ENCODE data around the gene OR52E5. TPM values are rescaled to one million over a fixed set of nuclear protein-coding genes. Genes with fewer than 3 reads are reported as not detected.

OR52E5 gene
- total RNA-seq, 2 donors from 2014 or later = not detected

DNA sequence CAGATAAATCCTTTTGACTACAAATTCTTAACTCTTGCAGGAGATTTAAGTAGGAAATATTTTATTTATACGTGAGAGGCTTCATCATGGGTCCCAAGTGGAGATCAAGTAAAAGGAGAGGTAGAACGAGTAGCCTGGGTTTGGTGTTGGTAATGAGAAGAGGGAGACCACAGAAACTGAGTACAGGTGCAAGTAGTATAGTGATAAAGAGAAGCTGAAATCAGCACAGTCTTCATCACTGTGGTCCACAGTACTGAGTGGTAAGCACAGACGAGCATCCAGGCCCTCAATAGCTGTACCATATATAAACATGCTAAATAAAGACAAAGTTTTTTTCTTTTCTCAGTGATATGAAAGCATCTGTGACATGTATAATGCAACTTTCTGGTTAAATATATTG, 5.8 kb upstream of the OR52E5 start:
- H3K4me1 Mint-ChIP-seq = no peaks in the 10 kb centered on the region
- H3K27me3 Mint-ChIP-seq (ENCODE audit: insufficient read depth) = no peaks in the 10 kb centered on the region
- H3K36me3 ChIP-seq (ENCODE audit: control insufficient read depth, insufficient read depth, low read length) = no peaks in the 10 kb centered on the region
- no peaks in the 10 kb centered on the region for H3K4me1 ChIP-seq (ENCODE audit: control insufficient read depth, insufficient read depth, low read length)
- no peak overlapping the region for H3K4me3 Mint-ChIP-seq
- peaks cover 7% of the 10 kb centered on the region for H3K27me3 ChIP-seq (ENCODE audit: control insufficient read depth, insufficient read depth, low read length, poor library complexity, severe bottlenecking)
- 79 to 86% methylated on average over 2 of the region's 3 CpGs for WGBS, 2 experiments (ENCODE audit: insufficient coverage in 1 of 2, insufficient read length in 1 of 2)
- no peak overlapping the region for H3K27ac Mint-ChIP-seq
- H3K9me3 Mint-ChIP-seq = no peaks in the 10 kb centered on the region
- H3K9me3 ChIP-seq (ENCODE audit: control insufficient read depth, low read length) = no peaks in the 10 kb centered on the region
- H3K36me3 Mint-ChIP-seq (ENCODE audit: low read depth) = no peaks in the 10 kb centered on the region
- H3K9ac ChIP-seq (ENCODE audit: extremely low read depth, low read length, poor library complexity, severe bottlenecking) = no peak overlapping the region
- TF ChIP-seq, protein P1, sequence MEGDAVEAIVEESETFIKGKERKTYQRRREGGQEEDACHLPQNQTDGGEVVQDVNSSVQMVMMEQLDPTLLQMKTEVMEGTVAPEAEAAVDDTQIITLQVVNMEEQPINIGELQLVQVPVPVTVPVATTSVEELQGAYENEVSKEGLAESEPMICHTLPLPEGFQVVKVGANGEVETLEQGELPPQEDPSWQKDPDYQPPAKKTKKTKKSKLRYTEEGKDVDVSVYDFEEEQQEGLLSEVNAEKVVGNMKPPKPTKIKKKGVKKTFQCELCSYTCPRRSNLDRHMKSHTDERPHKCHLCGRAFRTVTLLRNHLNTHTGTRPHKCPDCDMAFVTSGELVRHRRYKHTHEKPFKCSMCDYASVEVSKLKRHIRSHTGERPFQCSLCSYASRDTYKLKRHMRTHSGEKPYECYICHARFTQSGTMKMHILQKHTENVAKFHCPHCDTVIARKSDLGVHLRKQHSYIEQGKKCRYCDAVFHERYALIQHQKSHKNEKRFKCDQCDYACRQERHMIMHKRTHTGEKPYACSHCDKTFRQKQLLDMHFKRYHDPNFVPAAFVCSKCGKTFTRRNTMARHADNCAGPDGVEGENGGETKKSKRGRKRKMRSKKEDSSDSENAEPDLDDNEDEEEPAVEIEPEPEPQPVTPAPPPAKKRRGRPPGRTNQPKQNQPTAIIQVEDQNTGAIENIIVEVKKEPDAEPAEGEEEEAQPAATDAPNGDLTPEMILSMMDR (conservative IDR thresholded peaks at IDR 0.05) = no peak
- no peak for DNase-seq
- no peak overlapping the region for H3K27ac ChIP-seq (ENCODE audit: low read depth, low read length)
- no peak overlapping the region for H3K4me3 ChIP-seq (ENCODE audit: low read length)

DNA sequence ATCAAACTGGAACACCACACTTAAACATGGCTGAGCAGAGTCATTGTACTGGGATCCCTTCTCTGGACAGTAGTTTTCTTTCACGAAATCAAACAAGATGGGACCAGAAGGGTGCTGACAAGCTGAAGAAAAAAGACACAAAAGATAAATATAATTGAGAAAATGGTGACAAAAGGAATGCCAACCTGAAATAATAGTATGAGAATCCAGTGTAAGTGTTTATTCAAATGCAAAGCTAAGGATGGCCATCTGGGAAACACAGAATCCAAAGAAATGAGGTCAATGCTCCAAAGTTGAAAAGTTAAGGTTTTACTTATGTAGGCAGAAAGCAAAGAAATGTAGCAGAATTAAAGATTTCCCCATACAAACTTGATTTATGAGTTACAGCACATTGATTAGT, 5.3 kb upstream of the OR52E5 start:
- no peaks in the 10 kb centered on the region for H3K4me1 Mint-ChIP-seq
- no peaks in the 10 kb centered on the region for H3K36me3 Mint-ChIP-seq (ENCODE audit: low read depth)
- H3K27me3 Mint-ChIP-seq (ENCODE audit: insufficient read depth) = no peaks in the 10 kb centered on the region
- no peak overlapping the region for H3K27ac Mint-ChIP-seq
- 92% methylated on average over 1 of the region's 1 CpG; no CpG with 5 or more reads in 1 of the 2 experiments for WGBS, 2 experiments (ENCODE audit: insufficient coverage in 1 of 2, insufficient read length in 1 of 2)
- Histone ChIP-seq H3K9me3 (ENCODE audit: control insufficient read depth, low read length) (no peaks in the 10 kb centered on the region), H3K4me3 (ENCODE audit: low read length) (no peak overlapping the region), H3K9ac (ENCODE audit: extremely low read depth, low read length, poor library complexity, severe bottlenecking) (no peak overlapping the region), H3K27ac (ENCODE audit: low read depth, low read length) (no peak overlapping the region), H3K36me3 (ENCODE audit: control insufficient read depth, insufficient read depth, low read length) (no peaks in the 10 kb centered on the region), H3K4me1 (ENCODE audit: control insufficient read depth, insufficient read depth, low read length) (no peaks in the 10 kb centered on the region), H3K27me3 (ENCODE audit: control insufficient read depth, insufficient read depth, low read length, poor library complexity, severe bottlenecking) (peaks cover 2% of the 10 kb centered on the region)
- no peak for DNase-seq
- H3K4me3 Mint-ChIP-seq = no peak overlapping the region
- TF ChIP-seq, protein P1 (conservative IDR thresholded peaks at IDR 0.05) = no peak
- no peaks in the 10 kb centered on the region for H3K9me3 Mint-ChIP-seq

DNA sequence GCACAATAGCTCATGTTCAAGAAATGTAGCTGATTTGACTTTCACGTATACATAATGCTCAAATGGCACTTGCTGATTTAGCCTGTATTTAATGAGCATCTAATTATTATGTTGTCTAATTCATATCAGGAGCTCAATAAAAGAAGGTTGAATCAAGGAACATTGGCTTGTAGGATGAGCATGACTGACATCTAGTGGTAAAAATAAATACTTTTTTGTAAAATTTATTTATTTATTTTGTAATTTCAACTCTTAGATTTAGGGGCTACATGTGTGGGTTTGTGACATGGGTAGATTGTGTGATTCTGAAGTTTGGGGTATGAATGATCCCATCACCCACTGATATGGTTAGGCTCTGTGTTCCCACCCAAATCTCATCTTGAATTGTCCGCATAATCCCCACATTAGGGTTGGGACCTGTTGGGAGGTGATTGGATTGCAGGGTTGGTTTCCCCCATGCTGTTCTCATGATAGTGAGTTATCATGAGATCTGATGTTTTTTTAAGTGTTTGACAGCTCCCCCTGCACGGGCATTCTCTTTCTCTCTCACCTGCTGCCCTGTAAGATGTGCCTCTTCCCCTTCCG, 1.7 kb upstream of the OR52E5 start:
- Mint-ChIP-seq H3K4me3 (no peak overlapping the region), H3K27me3 (ENCODE audit: insufficient read depth) (no peaks in the 10 kb centered on the region), H3K36me3 (ENCODE audit: low read depth) (no peaks in the 10 kb centered on the region), H3K27ac (no peak overlapping the region), H3K9me3 (no peaks in the 10 kb centered on the region), H3K4me1 (no peaks in the 10 kb centered on the region)
- Histone ChIP-seq H3K36me3 (ENCODE audit: control insufficient read depth, insufficient read depth, low read length) (no peaks in the 10 kb centered on the region), H3K27me3 (ENCODE audit: control insufficient read depth, insufficient read depth, low read length, poor library complexity, severe bottlenecking) (no peaks in the 10 kb centered on the region), H3K4me1 (ENCODE audit: control insufficient read depth, insufficient read depth, low read length) (no peaks in the 10 kb centered on the region), H3K27ac (ENCODE audit: low read depth, low read length) (no peak overlapping the region), H3K9ac (ENCODE audit: extremely low read depth, low read length, poor library complexity, severe bottlenecking) (no peak overlapping the region), H3K9me3 (ENCODE audit: control insufficient read depth, low read length) (no peaks in the 10 kb centered on the region), H3K4me3 (ENCODE audit: low read length) (no peak overlapping the region)
- TF ChIP-seq, protein P1 (conservative IDR thresholded peaks at IDR 0.05) = peak; percentile 72
- DNase-seq = peak; percentile 47
- 62 to 75% methylated on average over 2 to 4 of the region's 4 CpGs for WGBS, 2 experiments (ENCODE audit: insufficient coverage in 1 of 2, insufficient read length in 1 of 2)

All from endodermal cell (in vitro differentiated cells).